Loucy (cell line): ENCODE results near the gene LCA5.

Source experiments
- H2AFZ ChIP-seq: fragments of 200-600 bp; sonication (generic); 2 replicates; pipeline ENCODE4 v1.6.0; 2016; ENCODE audit warnings: antibody characterized with exemption, mild to moderate bottlenecking, low read length, moderate library complexity
- H3F3A ChIP-seq: fragments of 200-600 bp; 2 replicates; pipeline ENCODE4 v1.6.0; 2016; ENCODE audit warnings: antibody characterized with exemption, low read depth, mild to moderate bottlenecking
- H3K27me3 ChIP-seq: fragments of 200-600 bp; sonication (generic); 2 replicates; pipeline ENCODE4 v1.6.1; 2014; ENCODE audit warnings: low read length, mild to moderate bottlenecking; ENCODE audit not compliant: insufficient read depth, poor library complexity, severe bottlenecking
- H3K36me3 ChIP-seq: fragments of 200-600 bp; sonication (generic); 2 replicates; pipeline ENCODE4 v1.6.1; 2016; ENCODE audit warnings: low read length; ENCODE audit not compliant: insufficient read depth
- H3K4me1 ChIP-seq: fragments of 200-600 bp; sonication (generic); 2 replicates; pipeline ENCODE4 v1.5.1; 2014; ENCODE audit warnings: low read length, mild to moderate bottlenecking; ENCODE audit not compliant: insufficient read depth, poor library complexity, severe bottlenecking
- H3K4me2 ChIP-seq: fragments of 200-600 bp; sonication (generic); 2 replicates; pipeline ENCODE4 v1.6.0; 2014; ENCODE audit warnings: antibody characterized with exemption, low read length, low read depth, mild to moderate bottlenecking; ENCODE audit not compliant: poor library complexity, severe bottlenecking
- H3K4me3 ChIP-seq: fragments of 200-600 bp; sonication (generic); 2 replicates; pipeline ENCODE4 v1.5.1; 2014; ENCODE audit warnings: low read length, mild to moderate bottlenecking, mixed read lengths; ENCODE audit not compliant: poor library complexity, severe bottlenecking
- H3K79me2 ChIP-seq: fragments of 200-600 bp; sonication (generic); 2 replicates; pipeline ENCODE4 v1.6.1; 2014; ENCODE audit warnings: low read length; ENCODE audit not compliant: insufficient read depth
- H3K9ac ChIP-seq: fragments of 200-600 bp; sonication (generic); 2 replicates; pipeline ENCODE4 v1.6.0; 2014; ENCODE audit warnings: mild to moderate bottlenecking, low read depth, low read length, moderate library complexity; ENCODE audit not compliant: poor library complexity, severe bottlenecking
- H3K9me2 ChIP-seq: fragments of 200-600 bp; sonication (generic); replicated peaks from 2 replicates; pipeline ENCODE4 v1.6.1; 2016; ENCODE audit warnings: low read depth, low read length, mixed read lengths
- H3K9me3 ChIP-seq: fragments of 200-600 bp; sonication (generic); 2 replicates; pipeline ENCODE4 v1.6.1; 2014; ENCODE audit warnings: mild to moderate bottlenecking, antibody characterized with exemption, low read length, low read depth; ENCODE audit not compliant: insufficient read depth
- H4K20me1 ChIP-seq: fragments of 200-600 bp; sonication (generic); 2 replicates; pipeline ENCODE4 v1.6.0; 2014; ENCODE audit warnings: antibody characterized with exemption, low read length, mild to moderate bottlenecking; ENCODE audit not compliant: insufficient read depth, poor library complexity, severe bottlenecking
- CTCF ChIP-seq: fragments of 200-600 bp; sonication (generic); conservative IDR thresholded peaks from 2 replicates; pipeline ENCODE4 v1.5.1; 2014; ENCODE audit warnings: mild to moderate bottlenecking, antibody characterized with exemption, low read length
- EZH2phosphoT487 ChIP-seq: fragments of 200-600 bp; IDR thresholded peaks from 2 replicates; pipeline ENCODE4 v1.6.1; 2018; ENCODE audit warnings: antibody characterized with exemption, mild to moderate bottlenecking, moderate library complexity, borderline replicate concordance

The LCA5 gene

GRCh38 chr6:79436241-79436640 is 101.0 kb downstream of the LCA5 start:
- no peak overlapping the region for H3K4me2 ChIP-seq
- no peaks in the 10 kb centered on the region for H3K9me3 ChIP-seq
- no peaks in the 10 kb centered on the region for H3F3A ChIP-seq
- no peaks in the 10 kb centered on the region for H3K9me2 ChIP-seq
- H3K27me3 ChIP-seq: no peaks in the 10 kb centered on the region
- no peak overlapping the region for H3K4me3 ChIP-seq
- H3K9ac ChIP-seq: no peak overlapping the region
- no peaks in the 10 kb centered on the region for H3K36me3 ChIP-seq
- no peaks in the 10 kb centered on the region for H4K20me1 ChIP-seq
- no peaks in the 10 kb centered on the region for H3K4me1 ChIP-seq
- TF ChIP-seq EZH2phosphoT487 (no peak), CTCF (no peak)
- H2AFZ ChIP-seq: no peak overlapping the region
- H3K79me2 ChIP-seq: no peaks in the 10 kb centered on the region

DNA sequence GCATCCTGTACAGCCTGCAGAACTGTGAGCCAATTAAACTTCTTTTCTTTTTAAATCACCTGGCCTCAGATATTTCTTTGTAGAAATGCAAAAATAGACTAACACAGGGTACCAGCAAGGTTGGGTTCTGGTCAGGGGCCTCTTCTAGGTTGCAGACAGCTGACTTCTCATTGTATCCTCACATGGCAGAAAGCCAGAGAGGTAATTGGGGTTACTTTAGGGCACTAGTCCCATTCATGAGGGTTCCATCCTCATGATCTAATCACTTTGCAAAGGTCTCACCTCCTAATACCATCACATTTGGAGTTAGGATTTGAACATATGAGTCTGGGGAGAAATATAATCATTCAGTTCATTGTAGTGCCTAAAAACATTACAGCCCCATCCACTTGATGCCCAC is 101.5 kb downstream of the LCA5 start:
- Histone ChIP-seq H2AFZ (no peak overlapping the region), H3K4me1 (no peaks in the 10 kb centered on the region), H3K4me3 (no peak overlapping the region), H3K9me3 (no peaks in the 10 kb centered on the region), H3K4me2 (no peak overlapping the region), H3K27me3 (no peaks in the 10 kb centered on the region), H3K9ac (no peak overlapping the region), H3K79me2 (no peaks in the 10 kb centered on the region), H3K36me3 (no peaks in the 10 kb centered on the region), H4K20me1 (no peaks in the 10 kb centered on the region), H3K9me2 (no peaks in the 10 kb centered on the region), H3F3A (no peaks in the 10 kb centered on the region)
- TF ChIP-seq CTCF: no peak
- TF ChIP-seq EZH2phosphoT487: no peak
